HG03135 (cell line): ENCODE results near the gene SCAF4.
A peak's percentile ranks its signal among the peaks of the same experiment; 100 is the strongest.
"Not testable (repeated sequence)": the region's sequence is repeated elsewhere in the genome, so short reads cannot be mapped to it uniquely, and the experiment has no call there.

Experiments
- ATAC-seq: cut with Tn5 transposase; IDR thresholded peaks from one replicate; pipeline ENCODE4 v1.9.1; 2021; ENCODE audit warnings: mild to moderate bottlenecking, moderate library complexity; ENCODE audit not compliant: unreplicated experiment

Gene SCAF4

GRCh38 chr21:31675960-31676359 lies 56.0 kb downstream of the SCAF4 start:
- ATAC-seq = no peak

GRCh38 chr21:31675318-31675717 lies 56.6 kb downstream of the SCAF4 start:
- no peak for ATAC-seq

GRCh38 chr21:31673321-31673912 lies 58.5 kb downstream of the SCAF4 start:
- ATAC-seq = no peak

- no peak for ATAC-seq
These were observed 60.0 kb downstream of the SCAF4 start for GRCh38 chr21:31671931-31672330.

- ATAC-seq = no peak
These were observed 60.7 kb downstream of the SCAF4 start for GRCh38 chr21:31671146-31671716.

GRCh38 chr21:31670070-31670469 lies 61.8 kb downstream of the SCAF4 start:
- ATAC-seq = no peak

GRCh38 chr21:31668651-31669491 lies 63.0 kb downstream of the SCAF4 start:
- ATAC-seq = no peak

GRCh38 chr21:31667639-31668038 lies 64.3 kb downstream of the SCAF4 start:
- no peak for ATAC-seq

GRCh38 chr21:31667132-31667531 lies 64.8 kb downstream of the SCAF4 start:
- ATAC-seq = no peak

GRCh38 chr21:31666445-31667010 lies 65.4 kb downstream of the SCAF4 start:
- no peak for ATAC-seq

GRCh38 chr21:31665869-31666268 lies 66.0 kb downstream of the SCAF4 start:
- not testable (repeated sequence) for ATAC-seq

- ATAC-seq = no peak
These were observed 66.5 kb downstream of the SCAF4 start for GRCh38 chr21:31665397-31665796.

GRCh38 chr21:31663584-31664249 lies 68.2 kb downstream of the SCAF4 start:
- ATAC-seq = no peak

GRCh38 chr21:31660591-31660990 lies 71.3 kb downstream of the SCAF4 start:
- ATAC-seq = no peak

- no peak for ATAC-seq
These were observed 71.7 kb downstream of the SCAF4 start for GRCh38 chr21:31660259-31660565.

- ATAC-seq = peak; percentile 95
These were observed 72.2 kb downstream of the SCAF4 start, which contains the start of gene SOD1 for GRCh38 chr21:31659536-31660258. TSS of gene SOD1 (plus strand) at chr21:31659693. CDS start at chr21:31659770, 77 bp downstream.

- ATAC-seq = peak; percentile 30
These were observed 72.7 kb downstream of the SCAF4 start for GRCh38 chr21:31659286-31659535.

- ATAC-seq = no peak
These were observed 73.9 kb downstream of the SCAF4 start for GRCh38 chr21:31658053-31658452.

- no peak for ATAC-seq
These were observed 75.5 kb downstream of the SCAF4 start for GRCh38 chr21:31656199-31657095.
